Measurements from ENCODE around the gene SYT12.

DNA sequence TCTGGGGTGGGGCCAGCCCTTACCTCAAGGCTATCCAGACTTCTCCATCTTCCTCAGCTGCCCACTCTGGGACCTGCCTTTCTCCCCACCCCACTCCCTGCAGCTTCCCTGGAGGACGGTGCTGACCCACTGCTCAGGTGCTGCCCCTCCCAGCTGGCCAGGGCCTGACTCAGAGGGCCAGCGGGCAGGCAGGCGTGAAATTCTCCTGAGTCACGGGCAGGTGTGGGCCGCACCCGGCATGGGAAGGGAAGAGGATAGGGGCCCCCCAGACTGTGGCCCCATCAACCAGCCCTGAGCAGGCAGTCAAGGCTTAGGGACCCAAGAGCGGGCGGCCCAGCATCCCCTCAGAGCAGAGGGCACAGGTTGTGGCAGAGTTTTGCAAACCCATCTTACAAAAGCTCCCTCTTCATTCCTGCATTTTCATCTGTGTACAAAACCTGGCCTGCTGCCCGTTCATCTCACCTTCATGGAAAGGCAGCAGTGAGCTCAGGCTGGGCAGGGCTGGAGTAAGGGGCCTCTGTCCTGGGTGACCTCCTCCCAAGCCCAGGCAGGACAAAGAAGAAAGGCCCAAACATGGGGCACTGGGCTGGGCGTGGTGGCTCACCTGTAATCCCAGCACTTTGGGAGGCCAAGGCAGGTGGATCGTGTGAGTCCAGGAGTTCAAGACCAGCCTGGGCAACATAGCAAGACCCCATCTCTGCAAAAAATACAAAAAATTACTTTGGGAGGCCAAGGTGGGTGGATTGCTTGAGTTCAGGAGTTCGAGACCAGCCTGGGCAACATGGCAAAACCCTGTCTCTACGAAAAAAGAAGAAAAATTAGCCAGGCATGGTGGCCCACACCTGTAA, 39.8 kb downstream of the SYT12 start:
- TF ChIP-seq, protein P1, sequence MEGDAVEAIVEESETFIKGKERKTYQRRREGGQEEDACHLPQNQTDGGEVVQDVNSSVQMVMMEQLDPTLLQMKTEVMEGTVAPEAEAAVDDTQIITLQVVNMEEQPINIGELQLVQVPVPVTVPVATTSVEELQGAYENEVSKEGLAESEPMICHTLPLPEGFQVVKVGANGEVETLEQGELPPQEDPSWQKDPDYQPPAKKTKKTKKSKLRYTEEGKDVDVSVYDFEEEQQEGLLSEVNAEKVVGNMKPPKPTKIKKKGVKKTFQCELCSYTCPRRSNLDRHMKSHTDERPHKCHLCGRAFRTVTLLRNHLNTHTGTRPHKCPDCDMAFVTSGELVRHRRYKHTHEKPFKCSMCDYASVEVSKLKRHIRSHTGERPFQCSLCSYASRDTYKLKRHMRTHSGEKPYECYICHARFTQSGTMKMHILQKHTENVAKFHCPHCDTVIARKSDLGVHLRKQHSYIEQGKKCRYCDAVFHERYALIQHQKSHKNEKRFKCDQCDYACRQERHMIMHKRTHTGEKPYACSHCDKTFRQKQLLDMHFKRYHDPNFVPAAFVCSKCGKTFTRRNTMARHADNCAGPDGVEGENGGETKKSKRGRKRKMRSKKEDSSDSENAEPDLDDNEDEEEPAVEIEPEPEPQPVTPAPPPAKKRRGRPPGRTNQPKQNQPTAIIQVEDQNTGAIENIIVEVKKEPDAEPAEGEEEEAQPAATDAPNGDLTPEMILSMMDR (IDR thresholded peaks at IDR 0.05): no peak
- TF ChIP-seq ZFX (IDR thresholded peaks at IDR 0.05; ENCODE audit: borderline replicate concordance): no peak

Measured in 22Rv1 (cell line).